Activated effector memory CD4-positive, alpha-beta T cell treated with anti-CD3 and anti-CD28 coated beads, Interleukin-2, amount 50 U/mL, for 16 hours (primary cell): ENCODE data around the gene CPM.

Source experiments
- DNase-seq: peaks from one replicate; pipeline ENCODE4 v3.0.0-alpha.2; 2020

The CPM gene

GRCh38 chr12:68954811-68955210 lies 21.8 kb upstream of the CPM start:
- DNase-seq, result no peak

DNA sequence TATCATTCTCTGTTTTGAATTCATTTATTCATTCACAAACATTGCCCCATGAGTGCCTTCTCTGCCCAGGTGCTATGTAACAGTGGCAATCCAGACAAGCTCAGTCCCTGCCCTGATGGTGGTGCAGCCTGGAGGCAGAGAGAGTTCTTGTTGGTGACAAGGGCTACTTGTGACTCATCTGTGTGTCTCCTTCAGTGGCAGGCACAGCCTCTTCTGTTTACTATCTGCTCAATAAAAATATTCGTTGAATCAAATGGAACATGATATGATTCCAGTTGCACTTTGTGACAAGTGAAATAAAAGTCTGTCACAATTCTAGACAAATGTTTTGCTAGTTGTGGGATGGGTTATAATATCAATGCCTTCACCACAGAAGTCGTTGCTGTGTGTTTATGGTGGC lies 20.6 kb upstream of the CPM start:
- no peak for DNase-seq

DNA sequence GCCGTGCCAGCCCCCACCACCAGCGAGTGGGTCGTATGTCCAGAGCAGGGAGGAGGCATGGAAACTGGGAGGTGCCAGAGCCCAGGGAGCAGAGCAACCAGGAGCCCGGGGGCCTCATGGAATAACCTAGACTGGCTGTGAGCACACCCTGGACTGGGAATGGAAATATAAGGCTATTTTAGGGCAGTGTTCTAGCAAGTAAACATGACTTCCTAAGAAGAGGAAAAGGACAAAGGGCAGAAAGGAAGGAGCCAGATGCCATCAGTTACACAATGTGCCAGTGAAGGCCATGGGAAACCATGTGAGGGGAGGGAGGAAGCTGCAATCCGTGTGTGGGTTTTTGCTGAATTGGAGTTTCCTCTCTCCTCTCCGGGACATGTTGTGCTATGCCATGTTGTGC lies 18.7 kb upstream of the CPM start:
- DNase-seq, result no peak

DNA sequence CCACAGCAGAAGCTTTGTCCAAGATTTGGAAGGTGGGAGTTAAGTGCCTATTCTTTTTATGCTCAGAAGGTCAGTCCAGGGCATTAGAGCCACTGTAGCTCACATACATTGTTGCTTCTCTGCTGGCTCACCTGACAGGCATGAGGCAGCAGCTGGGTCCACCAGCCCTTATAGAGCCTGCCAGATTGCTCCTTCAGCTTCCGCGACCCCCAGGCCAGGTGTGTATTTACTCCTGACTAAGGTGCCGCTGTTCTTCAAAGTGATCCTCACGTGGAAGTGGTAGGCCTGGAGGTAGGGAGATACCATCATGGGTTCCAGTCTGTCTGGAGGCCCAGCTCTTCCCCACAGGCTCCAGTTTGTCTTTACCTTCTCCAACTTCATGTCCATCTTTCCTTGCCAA lies 17.5 kb upstream of the CPM start:
- DNase-seq, result no peak

DNA sequence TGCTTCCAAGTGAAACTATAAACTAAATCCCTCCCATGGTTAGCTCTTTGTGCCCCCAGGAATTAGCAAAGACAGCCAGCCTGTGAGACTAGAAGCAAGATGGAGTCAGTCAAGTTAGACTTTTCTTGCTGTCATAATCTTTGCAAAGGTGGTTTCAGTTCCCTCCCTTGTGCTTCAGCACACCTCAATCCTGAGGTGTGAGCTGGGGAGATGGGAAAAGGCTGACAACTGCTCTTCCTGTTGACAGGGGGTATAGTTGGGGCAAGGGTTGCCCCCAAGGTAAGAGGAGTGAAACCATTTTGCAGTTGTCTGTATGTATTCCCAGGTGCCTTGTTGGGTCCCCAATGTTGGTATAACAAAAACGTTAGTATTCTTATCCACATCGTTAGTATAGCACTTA lies 12.3 kb upstream of the CPM start:
- DNase-seq, result no peak

DNA sequence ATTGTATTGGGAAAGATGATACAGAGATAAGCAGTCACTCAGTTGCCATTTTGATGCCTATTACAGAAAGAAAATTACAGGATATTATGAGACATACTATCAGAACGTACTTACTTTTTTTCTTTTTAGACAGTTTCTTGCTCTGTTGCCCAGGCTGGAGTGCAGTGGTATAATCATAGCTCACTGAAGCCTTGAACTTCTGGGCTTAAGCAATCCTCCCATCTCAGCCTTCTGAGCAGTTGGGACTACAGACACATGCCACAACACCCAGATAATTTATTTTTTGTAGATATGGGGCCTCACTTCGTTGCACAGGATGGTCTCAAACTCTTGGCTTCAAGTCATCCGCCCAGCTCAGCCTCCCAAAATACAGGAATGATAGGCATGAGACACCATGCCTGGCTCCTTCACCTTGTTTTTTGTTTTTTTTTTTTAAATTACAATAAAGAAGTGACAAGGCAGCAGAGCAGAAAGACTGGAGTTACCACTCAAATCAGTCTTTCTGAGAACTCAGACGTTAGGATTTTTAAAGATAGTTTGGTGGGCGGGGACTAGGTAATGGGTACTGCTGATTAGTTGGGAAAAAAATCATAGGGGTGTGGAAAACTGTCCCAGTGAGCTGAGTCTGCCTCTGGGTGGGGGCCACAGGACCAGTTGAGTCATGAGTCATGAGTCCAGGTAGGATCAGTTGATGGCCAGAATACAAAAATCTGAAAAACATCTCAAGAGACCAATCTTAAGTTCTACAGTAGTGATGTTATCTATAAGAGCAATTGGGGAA lies 11.5 kb upstream of the CPM start:
- DNase-seq, result no peak

DNA sequence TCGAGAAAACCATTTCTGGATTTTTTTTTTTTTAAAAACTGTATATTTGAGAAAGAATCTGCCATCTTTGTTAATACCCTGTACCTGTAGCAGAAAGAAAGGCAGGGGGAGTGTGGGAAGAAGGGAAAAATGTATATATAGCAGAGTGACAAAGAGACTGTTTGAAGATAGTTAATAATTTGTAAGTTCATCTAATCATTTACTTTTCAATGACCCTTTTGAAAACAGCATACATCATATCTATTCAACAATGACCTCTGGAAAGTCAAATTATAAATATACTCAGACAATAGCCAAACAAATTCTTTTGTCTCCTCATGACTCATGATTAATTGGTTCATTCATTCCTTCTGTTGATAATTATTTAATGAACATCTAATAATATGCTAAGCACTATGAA lies 10.9 kb upstream of the CPM start:
- no peak for DNase-seq

DNA sequence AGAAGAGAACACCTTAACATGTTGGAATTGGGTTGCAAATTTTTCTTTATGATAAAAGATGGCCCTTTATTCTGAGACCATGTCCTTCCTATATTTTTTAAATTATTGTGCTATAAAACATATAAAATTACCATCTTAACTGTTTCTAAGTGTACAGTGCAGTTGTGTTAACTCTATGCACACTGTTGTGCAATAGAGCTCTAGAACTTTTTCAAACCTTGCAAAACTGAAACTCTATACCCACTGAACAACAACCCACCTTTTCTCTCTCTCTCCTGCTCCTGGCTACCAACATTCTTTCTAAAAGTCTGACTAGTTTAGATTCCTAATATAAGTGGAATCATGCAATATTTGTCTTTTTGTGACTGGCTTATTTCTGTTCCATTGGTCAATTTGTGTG lies 7.8 kb upstream of the CPM start:
- DNase-seq, result no peak

- no peak for DNase-seq
Observed at GRCh38 chr12:68939505-68939904, 6.5 kb upstream of the CPM start.

DNA sequence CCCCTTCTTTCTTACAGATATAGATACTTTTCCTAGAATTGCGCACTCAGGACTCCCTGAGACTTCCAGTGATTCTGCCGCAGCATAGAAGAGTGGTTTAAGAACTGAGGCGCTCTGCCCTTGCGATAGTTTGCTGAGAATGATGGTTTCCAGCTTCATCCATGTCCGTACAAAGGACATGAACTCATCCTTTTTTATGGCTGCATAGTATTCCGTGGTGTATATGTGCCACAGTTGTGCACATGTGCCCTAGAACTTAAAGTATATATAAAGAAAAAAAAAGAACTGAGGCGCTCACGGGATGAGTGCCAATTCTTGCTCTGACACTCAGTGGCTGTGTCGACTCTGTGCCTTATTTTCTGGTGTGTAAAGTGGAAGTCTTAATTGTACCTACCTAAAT lies 1.4 kb upstream of the CPM start:
- DNase-seq, result no peak

- DNase-seq, result peak; percentile 64
Observed at GRCh38 chr12:68932128-68932960, 627 bp downstream of the CPM start.

- DNase-seq, result no peak
Observed at GRCh38 chr12:68930178-68930577, 2.8 kb downstream of the CPM start.

DNA sequence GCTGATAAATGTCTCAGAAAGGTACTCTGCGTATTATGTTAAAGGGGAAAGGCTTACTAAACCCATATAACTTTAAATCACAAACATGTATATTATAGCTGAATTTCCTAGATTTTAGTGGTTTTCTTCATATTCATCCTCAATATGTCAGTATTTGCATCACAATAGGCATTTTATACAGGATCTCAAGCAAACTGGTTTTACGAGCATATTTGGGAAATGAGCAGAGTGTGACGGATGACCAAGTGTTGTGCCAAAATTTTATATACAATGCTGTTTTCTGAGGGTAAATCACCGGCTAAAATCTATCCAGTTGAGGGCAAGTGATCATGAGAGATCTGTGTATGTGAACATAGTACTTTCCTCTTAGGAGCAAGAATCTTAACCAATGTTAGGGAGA lies 8.4 kb downstream of the CPM start:
- DNase-seq, result no peak

- DNase-seq, result no peak
Observed at GRCh38 chr12:68919581-68920239, 13.3 kb downstream of the CPM start.

- no peak for DNase-seq
Observed at GRCh38 chr12:68918960-68919359, 14.0 kb downstream of the CPM start.

DNA sequence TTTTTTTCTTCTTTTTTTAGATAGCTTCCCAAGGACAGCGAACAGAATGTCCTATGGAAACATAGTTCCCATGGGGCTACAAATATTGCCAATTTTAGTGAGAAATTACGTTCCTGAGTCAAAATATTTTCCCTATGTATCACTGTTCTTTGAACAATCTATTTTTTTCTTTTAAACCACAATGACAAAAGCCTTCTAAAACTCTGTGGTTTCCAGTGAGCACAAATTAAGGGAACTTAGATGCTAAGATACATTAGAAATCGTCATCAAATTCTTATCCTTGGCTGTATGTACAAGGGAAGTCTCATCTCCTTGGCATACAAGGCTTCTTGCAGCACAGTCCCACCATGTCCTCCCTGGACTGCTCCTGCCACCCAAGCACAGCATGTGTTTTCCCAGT lies 17.9 kb downstream of the CPM start:
- DNase-seq, result no peak

GRCh38 chr12:68913682-68914081 lies 19.3 kb downstream of the CPM start:
- no peak for DNase-seq

DNA sequence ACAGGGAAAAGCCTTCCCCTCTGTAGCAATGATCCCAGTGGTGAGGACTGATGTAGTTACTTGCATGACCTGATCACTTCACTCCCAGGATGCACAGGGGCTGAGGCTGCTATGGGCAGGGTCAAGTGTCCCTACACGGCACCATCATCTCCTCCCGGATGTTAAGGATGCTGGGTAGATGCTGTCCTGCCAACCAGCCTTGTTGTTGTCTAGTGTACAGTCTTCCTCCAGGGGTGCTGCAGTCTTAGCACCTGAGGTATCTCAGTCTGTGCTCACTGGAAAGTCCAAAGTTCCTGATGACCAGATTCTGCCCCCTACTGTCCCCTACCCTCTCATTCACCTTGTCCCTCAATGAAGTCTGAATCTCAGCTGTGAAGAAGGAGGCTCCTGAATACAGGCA lies 20.1 kb downstream of the CPM start:
- no peak for DNase-seq

GRCh38 chr12:68911197-68911718 lies 21.7 kb downstream of the CPM start:
- DNase-seq, result no peak

GRCh38 chr12:68910128-68910527 lies 22.8 kb downstream of the CPM start:
- DNase-seq, result no peak

GRCh38 chr12:68908076-68908475 lies 24.9 kb downstream of the CPM start:
- DNase-seq, result no peak

DNA sequence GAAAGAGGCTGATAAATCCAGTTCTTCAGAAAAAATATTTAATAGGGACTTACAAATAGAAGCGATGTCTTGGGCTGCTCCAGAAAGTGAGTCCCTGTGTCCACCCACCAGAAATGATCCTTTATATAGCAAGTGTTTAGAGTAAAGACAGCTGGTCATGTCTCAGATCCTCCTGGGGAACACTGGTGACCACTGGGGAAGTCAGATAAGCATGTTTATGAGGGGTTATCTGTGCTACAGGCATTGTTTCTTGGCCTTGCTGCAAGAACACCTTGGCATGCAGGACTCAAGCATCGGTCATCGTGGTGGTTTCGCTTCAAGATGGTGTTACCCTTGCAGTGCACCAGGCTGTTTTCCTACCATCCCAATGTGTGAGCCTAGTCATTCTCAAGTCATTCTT lies 27.2 kb downstream of the CPM start:
- no peak for DNase-seq

GRCh38 chr12:68904351-68904962 lies 28.5 kb downstream of the CPM start:
- no peak for DNase-seq
